SIG-M5 treated with dmso at 0.1 percent for 504 hours (cell line): ENCODE data around the gene PTDSS2.
"Not testable (repeated sequence)": the region's sequence is repeated elsewhere in the genome, so short reads cannot be mapped to it uniquely, and the experiment has no call there.

Experiments used
- DNase-seq: peaks from one replicate; lab custom pipeline; 2025; ENCODE audit not compliant: unreplicated experiment; lab: John Stamatoyannopoulos, UW

Gene PTDSS2

GRCh38 chr11:504994-505344 is 54.9 kb downstream of the PTDSS2 start:
- DNase-seq = no peak

- peak; percentile 88 for DNase-seq
Observed at GRCh38 chr11:506238-506994, 56.3 kb downstream of the PTDSS2 start.

GRCh38 chr11:506995-507726 is 57.1 kb downstream of the PTDSS2 start, which contains the start of gene RNH1:
TSS of gene RNH1 (minus strand) at chr11:507242. CDS start at chr11:502162, 5,080 bp downstream.
- DNase-seq = peak; percentile 77

DNA sequence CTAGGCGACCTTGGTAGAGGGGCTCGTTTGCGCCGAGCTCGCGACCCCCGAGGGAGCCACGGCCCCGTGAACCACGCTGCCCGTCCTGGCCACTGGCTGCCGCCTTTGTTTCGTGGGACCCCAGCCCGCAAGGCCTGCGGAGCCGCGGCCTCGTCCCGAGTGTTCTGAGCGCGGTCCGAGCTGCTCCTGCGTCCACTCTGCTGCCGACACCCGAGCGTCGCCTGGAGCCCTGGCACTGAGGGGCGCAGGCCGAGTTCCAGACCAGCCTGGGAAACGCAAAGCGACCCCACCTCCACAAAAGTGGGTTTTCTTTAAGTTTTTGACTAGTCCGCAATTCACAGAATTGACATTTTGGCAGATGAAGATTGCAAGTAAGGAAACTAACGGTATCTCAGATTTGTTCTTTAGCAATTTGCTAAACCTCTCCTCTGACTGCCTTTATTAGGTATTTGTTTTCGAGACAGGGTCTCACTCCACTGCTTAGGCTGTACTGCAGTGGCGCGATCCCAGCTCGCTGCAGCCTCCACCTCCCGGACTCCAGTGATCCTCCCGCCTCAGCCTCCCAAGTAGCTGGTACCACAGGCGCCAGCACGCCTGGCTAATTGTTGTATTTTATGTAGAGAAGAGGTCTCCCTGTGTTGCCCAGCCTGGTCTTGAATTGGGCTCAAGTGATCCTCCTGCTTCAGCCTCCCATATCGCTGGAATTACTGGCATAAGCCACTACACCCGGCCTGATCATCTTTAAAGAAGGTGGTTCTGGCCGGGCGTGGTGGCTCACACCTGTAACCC is 57.8 kb downstream of the PTDSS2 start:
- DNase-seq = no peak

GRCh38 chr11:508956-509355 is 58.9 kb downstream of the PTDSS2 start:
- DNase-seq = no peak

- no peak for DNase-seq
Observed at GRCh38 chr11:512761-513595, 62.9 kb downstream of the PTDSS2 start.

DNA sequence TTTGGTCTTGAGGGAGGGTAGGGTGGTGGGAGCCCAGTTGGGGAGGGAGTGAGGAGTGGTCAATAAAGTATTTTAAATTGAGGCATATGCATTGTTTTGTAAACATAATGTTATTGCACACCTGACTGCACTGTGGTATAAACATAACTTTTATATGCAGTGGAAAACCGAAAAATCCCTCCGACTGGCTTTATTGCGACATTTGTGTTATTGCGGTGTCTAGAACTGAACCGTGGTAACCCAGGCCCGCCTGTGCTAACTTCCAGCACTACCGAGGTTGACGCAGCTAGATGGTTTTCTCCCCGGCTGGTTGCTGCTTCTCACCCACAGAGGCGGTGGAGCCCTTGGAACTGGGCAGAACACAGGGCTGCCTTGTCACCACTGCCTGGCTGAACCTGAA is 64.5 kb downstream of the PTDSS2 start:
- peak; percentile 25 for DNase-seq

DNA sequence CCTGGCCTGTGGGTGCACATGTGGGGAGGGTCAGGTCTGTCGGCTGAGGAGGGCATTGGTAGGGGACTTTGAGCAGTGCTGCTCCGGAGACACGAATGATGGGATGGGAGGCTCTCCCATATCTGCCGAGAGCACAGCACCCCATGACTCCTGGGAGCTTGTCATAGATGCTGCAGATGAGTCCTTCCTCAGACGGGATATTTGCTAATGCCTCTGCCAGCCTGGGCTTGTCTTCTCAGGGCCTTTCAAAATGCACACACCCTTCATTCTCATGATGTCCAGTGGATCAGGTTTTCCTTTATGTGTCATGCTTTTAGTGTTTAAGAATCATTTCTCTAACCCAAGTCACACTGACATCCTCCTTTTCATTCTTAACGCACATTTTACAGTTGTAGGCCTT is 65.1 kb downstream of the PTDSS2 start:
- no peak for DNase-seq

DNA sequence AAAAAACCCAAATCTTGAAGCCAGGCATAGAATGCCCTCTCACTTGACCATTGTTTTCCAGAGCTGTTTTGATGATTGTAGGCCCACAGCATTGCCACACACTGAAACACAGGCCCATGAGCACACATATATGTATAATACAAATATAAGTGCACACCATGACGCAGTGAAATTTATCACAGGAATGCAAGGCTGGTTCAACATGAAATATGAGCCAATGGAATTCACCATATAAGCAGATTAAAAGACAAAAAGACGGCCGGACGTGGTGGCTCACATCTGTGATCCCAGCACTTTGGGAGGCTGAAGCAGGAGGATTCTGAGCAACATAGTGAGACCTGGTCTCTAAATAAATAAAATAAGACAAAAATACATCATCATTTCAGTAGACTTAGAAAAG is 66.3 kb downstream of the PTDSS2 start:
- DNase-seq = no peak

DNA sequence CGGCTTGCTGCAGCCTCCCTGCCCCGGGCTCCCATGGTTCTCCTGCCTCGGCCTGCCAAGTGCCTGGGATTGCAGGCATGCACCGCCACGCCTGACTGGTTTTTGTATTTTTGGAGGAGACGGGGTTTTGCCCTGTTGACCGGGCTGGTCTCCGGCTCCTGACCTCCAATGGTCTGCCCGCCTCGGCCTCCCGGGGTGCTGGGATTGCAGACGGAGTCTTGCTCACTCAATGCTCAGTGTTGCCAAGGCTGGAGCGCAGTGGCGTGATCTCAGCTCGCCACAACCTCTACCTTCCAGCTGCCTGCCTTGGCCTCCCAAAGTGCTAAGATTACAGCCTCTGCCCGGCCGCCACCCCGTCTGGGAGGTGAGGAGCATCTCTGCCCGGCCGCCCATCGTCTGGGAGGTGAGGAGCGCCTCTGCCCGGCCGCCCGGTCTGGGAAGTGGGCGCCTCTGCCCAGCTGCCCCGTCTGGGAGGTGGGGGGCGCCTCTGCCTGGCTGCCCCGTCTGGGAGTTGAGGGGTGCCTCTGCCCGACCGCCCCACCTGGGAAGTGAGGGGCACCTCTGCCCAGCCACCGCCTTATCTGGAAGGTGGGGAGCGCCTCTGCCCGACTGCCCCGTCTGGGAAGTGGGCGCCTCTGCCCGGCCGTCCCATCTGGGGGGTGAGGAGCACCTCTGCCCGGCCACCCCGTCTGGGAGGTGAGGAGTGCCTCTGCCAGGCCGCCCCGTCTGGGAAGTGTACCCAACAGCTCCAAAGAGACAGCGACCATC is 67.0 kb downstream of the PTDSS2 start:
- not testable (repeated sequence) for DNase-seq

- DNase-seq = peak; percentile 81
Observed at GRCh38 chr11:518463-519202, 68.6 kb downstream of the PTDSS2 start.

DNA sequence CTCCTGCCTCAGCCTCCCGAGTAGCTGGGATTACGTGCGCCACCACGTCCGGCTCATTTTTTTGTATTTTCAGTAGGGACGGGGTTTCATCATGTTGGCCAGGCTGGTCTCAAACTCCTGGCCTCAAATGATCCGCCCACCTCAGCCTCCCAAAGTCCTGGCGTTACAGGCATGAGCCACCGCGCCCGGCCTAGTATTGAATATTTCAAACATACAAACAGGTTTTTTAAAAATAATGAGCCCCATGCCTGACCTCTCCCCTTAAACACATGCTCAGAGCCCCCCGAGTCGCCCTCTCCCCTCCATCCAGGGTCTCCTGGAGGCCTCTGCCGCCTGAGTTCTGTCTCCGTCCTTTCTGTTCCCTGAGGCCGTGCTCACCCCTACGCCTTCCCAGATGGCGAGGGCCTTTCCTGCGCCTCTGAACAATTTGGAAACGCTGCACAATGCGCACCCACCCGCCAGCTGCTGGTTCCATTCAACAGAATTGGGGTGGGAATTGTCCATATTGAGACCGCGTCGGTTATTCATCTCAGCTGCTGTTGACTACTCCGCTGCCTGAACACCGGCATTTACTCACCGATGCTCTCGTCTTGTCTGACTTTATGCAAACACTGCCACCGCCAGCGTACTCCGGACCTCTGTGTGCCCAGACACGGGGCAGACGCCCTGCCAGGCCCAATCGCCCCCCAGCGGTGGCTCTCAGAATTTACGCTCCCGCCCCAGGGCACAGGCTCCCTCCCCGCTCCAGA is 70.5 kb downstream of the PTDSS2 start:
- DNase-seq = no peak

DNA sequence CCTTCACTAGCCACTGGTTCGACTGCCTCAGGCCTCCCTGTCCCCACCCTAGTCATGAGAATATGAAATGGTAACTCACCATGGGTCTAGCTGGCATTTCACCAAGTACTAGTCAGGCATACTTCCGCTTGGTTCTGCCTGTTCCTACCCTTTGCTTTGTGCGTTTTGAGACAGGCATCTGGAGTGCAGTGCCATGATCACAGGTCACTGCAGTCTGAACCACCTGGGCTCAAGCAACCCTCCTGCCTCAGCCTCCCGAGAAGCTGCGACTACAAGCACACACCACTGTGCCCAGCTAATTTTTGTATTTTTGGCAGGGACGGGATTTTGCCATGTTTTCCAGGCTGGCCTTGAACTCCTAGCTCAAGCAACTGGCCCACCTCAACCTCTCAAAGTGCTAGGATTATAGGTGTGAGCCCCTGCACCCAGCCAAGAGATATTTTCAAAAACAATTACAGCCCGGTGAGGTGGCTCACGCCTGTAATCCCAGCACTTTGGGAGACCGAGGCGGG is 71.2 kb downstream of the PTDSS2 start:
- no peak for DNase-seq

DNA sequence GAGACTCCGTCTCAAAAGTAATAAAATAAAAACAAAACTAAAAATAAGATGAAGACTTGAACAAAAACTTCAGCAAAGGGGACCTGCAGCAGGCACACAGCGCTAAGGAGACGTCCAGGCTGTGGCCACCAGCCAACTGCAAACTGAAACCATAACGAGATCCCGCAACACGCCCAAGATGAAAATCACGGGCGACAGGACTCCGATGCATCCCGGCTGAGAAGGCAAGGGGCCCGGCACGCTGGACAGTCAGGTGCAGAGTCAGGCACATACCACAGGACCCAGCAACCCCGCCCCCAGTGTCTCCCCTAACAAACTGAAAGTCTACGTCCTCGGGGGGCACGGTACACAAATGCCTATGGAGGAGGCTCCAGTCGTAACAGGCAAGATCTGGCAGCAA is 76.1 kb downstream of the PTDSS2 start:
- no peak for DNase-seq

DNA sequence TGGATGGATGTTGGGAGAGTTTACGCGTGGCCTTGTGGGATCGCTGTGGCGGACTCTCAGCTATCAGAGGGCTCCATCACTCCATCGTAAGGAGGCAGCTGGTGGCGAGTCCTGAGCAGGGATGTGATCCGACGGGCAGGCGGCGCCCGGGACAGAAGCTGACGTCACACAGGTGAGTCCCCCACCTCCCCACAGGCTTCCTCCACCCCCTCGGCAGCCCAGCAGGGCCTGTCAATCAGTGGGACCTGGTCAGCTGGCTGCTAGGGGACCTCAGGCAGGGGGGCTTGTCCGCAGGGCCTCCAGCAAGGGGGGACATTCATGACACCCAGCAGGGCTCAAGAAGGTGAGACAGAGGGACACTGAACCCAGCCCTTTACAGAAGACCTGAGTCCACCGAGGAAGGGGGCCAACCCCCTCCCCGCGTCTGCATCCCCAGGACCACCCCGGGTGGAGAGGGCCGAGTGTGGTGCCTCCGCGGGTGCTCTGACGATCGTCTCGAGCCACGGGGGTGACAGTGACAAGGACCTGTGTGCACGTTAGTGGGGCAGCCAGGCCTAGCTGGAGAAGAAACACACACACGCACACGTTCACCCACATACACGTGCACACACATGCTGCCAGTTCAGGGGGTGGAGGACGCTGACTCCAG is 78.2 kb downstream of the PTDSS2 start:
- DNase-seq = no peak

- no peak for DNase-seq
Observed at GRCh38 chr11:528815-529727, 79.0 kb downstream of the PTDSS2 start.
